Stimulated activated CD4-positive, alpha-beta T cell treated with anti-CD3 and anti-CD28 coated beads, Interleukin-15, amount 100 ng/mL, for 48 hours (primary cell): ENCODE data around the gene TGFB1I1.
"Not testable (repeated sequence)": the region's sequence is repeated elsewhere in the genome, so short reads cannot be mapped to it uniquely, and the experiment has no call there.

Source experiments
- DNase-seq, 2 donors: peaks; one replicate each; pipeline ENCODE4 v3.0.0-alpha.2; 2020; ENCODE audit warnings: low read depth in 2 of 2

The TGFB1I1 gene

DNA sequence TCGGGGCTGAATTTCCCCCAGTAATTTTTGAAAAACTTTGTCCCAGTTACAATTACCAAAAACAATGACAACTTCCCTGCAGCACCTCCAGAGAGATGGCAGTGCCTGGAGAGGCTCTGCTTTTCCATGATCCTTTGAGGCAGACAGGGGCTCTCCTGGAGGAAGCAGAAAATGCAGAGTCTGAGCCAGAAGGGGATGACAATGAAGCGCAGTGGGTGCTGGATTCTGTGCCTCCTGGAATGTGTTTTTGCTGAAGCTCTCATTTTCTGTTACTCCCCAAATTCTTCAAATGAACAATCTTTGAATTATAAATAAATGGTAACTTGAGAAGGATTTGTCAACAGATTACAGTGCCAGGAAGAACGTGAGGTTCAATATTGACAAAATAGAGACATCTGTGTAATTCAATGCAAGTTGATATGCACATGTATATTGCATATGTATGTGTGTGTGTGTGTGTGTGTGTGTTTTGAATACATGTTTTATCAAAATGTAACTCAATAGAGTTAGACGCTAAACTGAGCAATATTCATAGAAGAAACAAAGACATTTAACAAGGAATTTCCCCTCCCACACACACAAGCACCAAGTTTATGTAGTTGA lies 45.9 kb downstream of the TGFB1I1 start:
- no peak for DNase-seq

DNA sequence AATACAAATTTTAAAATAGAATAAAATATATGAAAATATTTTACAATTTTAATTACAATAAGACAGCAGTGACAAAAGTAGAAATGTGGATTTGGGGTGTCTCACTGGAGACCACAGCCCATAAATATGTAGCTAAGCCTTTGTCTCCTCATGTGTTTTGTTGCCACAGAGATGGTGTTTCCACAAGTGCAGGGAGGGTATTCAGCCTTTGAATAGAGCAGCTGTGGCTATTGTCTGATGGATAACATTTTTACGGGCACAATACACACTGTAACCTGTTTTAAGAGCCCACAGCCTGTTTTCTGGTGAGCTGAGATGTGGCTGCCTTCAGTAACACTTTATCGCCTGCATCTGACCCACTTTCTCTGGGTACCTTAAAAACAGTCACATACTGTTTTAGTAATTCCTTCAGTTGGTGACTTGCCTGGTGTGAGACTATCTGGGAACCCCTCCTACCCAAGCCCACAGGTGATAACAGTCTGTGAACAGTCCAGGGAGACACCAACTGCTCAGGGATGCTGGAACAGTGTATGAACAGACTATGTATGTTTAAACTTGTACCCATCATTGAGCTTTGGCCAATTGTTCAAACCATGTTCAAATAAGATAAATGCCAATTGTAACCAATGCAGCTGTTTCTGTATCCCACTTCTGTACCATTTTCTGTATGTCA lies 47.9 kb downstream of the TGFB1I1 start:
- no peak for DNase-seq

DNA sequence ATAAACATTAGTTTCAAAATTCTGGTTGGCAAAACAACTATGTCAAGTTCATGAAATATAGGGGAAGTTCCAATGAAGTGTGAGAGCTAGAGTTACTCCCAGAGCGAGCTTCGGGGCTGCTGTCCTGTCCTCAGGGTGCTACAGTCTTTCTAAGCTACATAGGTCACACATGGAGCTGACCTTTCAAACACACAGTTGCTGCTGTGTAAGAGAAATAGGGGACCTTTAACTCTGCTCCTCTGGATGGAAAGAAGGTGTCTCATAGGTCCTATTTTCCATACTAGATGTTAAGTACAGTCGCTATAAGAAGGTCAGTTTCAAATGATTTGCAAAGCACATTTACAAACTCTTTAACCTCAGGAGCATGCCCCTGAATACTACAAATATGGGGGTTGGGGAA lies 49.4 kb downstream of the TGFB1I1 start:
- DNase-seq, result no peak

DNA sequence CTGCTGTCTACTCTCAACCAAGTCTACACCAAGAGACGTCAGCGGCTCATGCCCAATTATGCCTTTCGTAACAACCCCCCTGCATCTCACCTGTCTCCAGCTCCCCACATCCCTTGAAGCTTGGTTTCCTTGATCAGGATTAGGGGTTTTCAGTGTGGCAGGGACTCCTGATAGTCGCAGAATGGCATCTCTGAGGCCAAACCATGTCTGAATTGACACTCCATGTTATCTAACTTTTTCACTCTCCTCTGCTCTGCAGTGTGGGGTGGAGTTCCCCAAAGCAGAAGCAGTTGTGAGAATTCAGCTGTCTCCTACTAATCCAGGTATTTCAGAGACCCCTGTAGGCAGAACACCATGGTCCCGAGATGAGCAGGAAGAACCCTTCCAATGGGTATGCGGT lies 50.1 kb downstream of the TGFB1I1 start:
- DNase-seq, result no peak

DNA sequence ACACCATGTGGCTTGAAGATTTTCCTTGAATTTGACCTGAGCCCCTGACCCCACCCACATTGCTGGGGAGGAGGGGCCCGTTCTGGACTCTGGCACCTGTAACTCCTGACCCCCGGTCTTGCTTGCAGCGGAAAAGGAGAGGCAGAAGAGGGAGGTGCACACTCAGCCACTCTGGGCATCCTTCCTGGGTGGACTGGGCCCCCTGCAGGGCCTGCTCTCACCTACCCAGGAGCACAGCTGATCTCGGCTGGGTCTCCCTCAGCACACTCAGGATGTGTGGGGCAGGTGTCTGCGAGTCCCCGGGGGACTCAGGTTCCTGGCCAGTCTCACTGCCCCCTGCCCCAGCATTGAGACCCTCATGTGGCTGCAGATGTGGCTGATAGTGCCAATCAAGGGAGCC lies 51.8 kb downstream of the TGFB1I1 start:
- not testable (repeated sequence) for DNase-seq

DNA sequence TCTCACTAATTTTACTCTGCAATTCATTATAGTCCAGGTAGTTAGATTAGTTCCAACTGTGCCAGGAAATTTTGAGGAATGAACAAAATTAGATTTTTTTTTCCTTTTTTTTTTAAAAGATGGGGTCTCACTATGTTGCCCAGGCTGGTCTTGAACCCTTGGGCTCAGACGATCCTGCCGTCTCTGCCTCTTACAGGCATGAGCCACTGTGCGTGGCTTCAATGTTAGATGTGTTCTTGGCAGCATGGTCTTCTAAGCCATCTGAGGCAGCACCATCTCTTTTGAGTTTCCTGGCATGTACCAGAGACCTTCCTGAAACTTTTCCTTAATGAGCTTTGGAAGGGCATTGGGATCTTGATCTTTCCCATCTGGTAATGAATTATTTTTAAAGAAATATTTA lies 53.2 kb downstream of the TGFB1I1 start:
- no peak for DNase-seq
